Kidney (tissue), 14 donors: ENCODE measurements around the gene SLC20A1. TPM values are rescaled to one million over a fixed set of nuclear protein-coding genes. Genes with fewer than 3 reads are reported as not detected.
A peak's percentile ranks its signal among the peaks of the same experiment; 100 is the strongest.

ENCODE experiments used
- DNase-seq, 5 donors: peaks; one replicate each; pipeline ENCODE4 v3.0.0-alpha.2; 2013 to 2020
- FAIRE-seq: peaks from 2 replicates; lab custom pipeline; 2012; peaks lifted over from hg19 to GRCh38; lab: Jason Lieb, UNC
- H3K27ac ChIP-seq, 2 donors: one replicate each; pipeline ENCODE4 v1.7.0; 2013; ENCODE audit warnings: low read depth in 2 of 2, low read length in 2 of 2, inconsistent platforms in 1 of 2
- H3K27me3 ChIP-seq: one replicate; pipeline ENCODE4 v1.7.1; 2013; ENCODE audit warnings: low read length, inconsistent platforms; ENCODE audit not compliant: control insufficient read depth, insufficient read depth
- H3K36me3 ChIP-seq, 3 donors: one replicate each; pipeline versions ENCODE4 v1.7.0 to v1.7.1; 2013; ENCODE audit warnings: low read length in 3 of 3, control low read depth in 1 of 3, inconsistent platforms in 1 of 3; ENCODE audit not compliant: insufficient read depth in 3 of 3, control insufficient read depth in 2 of 3
- H3K4me1 ChIP-seq, 3 donors: one replicate each; pipeline versions ENCODE4 v1.7.0 to v1.7.1; 2013; ENCODE audit warnings: low read length in 3 of 3, inconsistent platforms in 1 of 3, low read depth in 1 of 3; ENCODE audit not compliant: control insufficient read depth in 2 of 3, insufficient read depth in 2 of 3
- H3K4me3 ChIP-seq, 3 donors: one replicate each; pipeline versions ENCODE4 v1.7.0 to v1.8.1; 2013; ENCODE audit warnings: low read length in 3 of 3, control low read depth in 1 of 3, inconsistent platforms in 1 of 3
- H3K9ac ChIP-seq, 3 donors: one replicate each; pipeline versions ENCODE4 v1.7.0 to v1.7.1; 2013; ENCODE audit warnings: low read length in 3 of 3, control low read depth in 1 of 3, inconsistent platforms in 1 of 3
- H3K9me3 ChIP-seq, 3 donors: one replicate each; pipeline versions ENCODE4 v1.7.0 to v1.7.1; 2013; ENCODE audit warnings: low read length in 3 of 3, control low read depth in 1 of 3, inconsistent platforms in 1 of 3; ENCODE audit not compliant: control insufficient read depth in 2 of 3, insufficient read depth in 1 of 3
- intact Hi-C: fragments of 100-400 bp; cut with DNase I; formaldehyde crosslinking; loops from one replicate; pipeline ENCODE4 v1.11.1; 2022
- polyA plus RNA-seq: library from polyadenylated mRNA; stranded (reverse); fragments of 350-450 nt; fragmentation: Illumina TruSeq; extraction: RNeasy Lipid Tissue Mini Kit (QIAGEN cat#74804); gene quantifications from one replicate; pipeline ENCODE4 v1.2.3, GENCODE V29; 2014; ENCODE audit warnings: low read depth, low replicate concordance; ENCODE audit not compliant: insufficient read depth
- total RNA-seq: library from RNA; stranded (reverse); fragmentation: NEBNext Ultra II Directional; extraction: Animal tissue kit (Norgen Biotek cat#: 25700); gene quantifications from one replicate; pipeline ENCODE4 v1.2.1, GENCODE V29; 2021
- TF ChIP-seq, protein P1 (sequence below): IDR thresholded peaks from 3 replicates; pipeline ENCODE4 v1.5.1; 2012; ENCODE audit warnings: mild to moderate bottlenecking, moderate library complexity, borderline replicate concordance; ENCODE audit not compliant: insufficient read depth; ENCODE audit errors: extremely low read depth
- donor health status: control.
- donor health status: control.
- donor health status: control.
- donor health status: control.
- donor health status: control.
- donor health status: DM: yes; HTN: yes; CAD: no.
- donor health status: Normal renal cell carcinoma (clear cell type).

Gene SLC20A1
- total and polyA plus RNA-seq, 2 donors from 2014 or later: 10.4 to 46.2 TPM

DNA sequence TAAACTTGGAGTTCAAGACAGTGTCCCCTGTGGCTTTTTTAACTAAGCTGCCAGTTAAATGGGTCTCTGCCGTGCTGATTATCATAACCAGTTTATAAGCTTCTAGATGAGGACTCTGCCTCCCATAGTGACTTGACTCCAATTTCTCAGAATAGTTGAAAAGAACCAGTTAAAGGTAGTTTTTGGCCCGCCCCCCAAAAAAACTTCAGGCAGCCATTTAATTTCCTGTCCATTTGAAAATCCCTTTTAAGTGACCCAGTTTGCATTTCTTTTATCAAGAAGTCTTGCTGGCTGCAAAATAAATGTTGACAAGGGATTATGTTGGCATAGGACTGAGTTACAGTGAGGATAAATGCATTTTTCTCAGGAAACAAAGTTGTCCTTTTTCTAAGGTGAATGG lies 2.3 kb downstream of the SLC20A1 start:
- TF ChIP-seq, protein P1, sequence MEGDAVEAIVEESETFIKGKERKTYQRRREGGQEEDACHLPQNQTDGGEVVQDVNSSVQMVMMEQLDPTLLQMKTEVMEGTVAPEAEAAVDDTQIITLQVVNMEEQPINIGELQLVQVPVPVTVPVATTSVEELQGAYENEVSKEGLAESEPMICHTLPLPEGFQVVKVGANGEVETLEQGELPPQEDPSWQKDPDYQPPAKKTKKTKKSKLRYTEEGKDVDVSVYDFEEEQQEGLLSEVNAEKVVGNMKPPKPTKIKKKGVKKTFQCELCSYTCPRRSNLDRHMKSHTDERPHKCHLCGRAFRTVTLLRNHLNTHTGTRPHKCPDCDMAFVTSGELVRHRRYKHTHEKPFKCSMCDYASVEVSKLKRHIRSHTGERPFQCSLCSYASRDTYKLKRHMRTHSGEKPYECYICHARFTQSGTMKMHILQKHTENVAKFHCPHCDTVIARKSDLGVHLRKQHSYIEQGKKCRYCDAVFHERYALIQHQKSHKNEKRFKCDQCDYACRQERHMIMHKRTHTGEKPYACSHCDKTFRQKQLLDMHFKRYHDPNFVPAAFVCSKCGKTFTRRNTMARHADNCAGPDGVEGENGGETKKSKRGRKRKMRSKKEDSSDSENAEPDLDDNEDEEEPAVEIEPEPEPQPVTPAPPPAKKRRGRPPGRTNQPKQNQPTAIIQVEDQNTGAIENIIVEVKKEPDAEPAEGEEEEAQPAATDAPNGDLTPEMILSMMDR: no peak
- intact Hi-C loops: no loop called here

GRCh38 chr2:112656679-112657078 lies 10.9 kb downstream of the SLC20A1 start:
- peaks cover 2 to 58% (median 27%) of the 10 kb centered on the region in 3 donors for H3K36me3 ChIP-seq
- H3K9ac ChIP-seq: no peak overlapping the region
- intact Hi-C loops: no loop called here
- no peak overlapping the region for H3K4me3 ChIP-seq
- no peaks in the 10 kb centered on the region for H3K27me3 ChIP-seq
- DNase-seq: no peak
- FAIRE-seq: no peak
- H3K9me3 ChIP-seq: no peaks in the 10 kb centered on the region
- no peak overlapping the region for H3K27ac ChIP-seq
- TF ChIP-seq, protein P1: no peak
- H3K4me1 ChIP-seq: peaks cover 0 to 19% (median 5%) of the 10 kb centered on the region in 3 donors

More for the DNA sequence above, 2.3 kb downstream of the SLC20A1 start:
- Histone ChIP-seq H3K27me3 (no peaks in the 10 kb centered on the region), H3K4me1 (peaks cover 8 to 14% (median 12%) of the 10 kb centered on the region in 3 donors), H3K36me3 (peaks cover 3 to 14% (median 11%) of the 10 kb centered on the region in 3 donors), H3K4me3 (peak overlapping the region in 1 of 3 donors; percentile 72), H3K9ac (peak overlapping the region in 1 of 3 donors; percentile 12), H3K9me3 (no peaks in the 10 kb centered on the region), H3K27ac (peak overlapping the region in 1 of 2 donors; percentile 23)
- peak in 2 of 5 donors; percentile 35 to 60 for DNase-seq
- no peak for FAIRE-seq

- no peaks in the 10 kb centered on the region for H3K9me3 ChIP-seq
- no peak overlapping the region for H3K9ac ChIP-seq
- TF ChIP-seq, protein P1: no peak
- peaks cover 4 to 42% (median 20%) of the 10 kb centered on the region in 3 donors for H3K36me3 ChIP-seq
- DNase-seq (no peak), FAIRE-seq (no peak)
- H3K27me3 ChIP-seq: no peaks in the 10 kb centered on the region
- no peak overlapping the region for H3K27ac ChIP-seq
- peaks cover 0 to 12% (median 5%) of the 10 kb centered on the region in 3 donors for H3K4me1 ChIP-seq
- H3K4me3 ChIP-seq: no peak overlapping the region
- intact Hi-C loops: no loop called here
Observed at GRCh38 chr2:112658301-112658700, 12.6 kb downstream of the SLC20A1 start.
